MM.1S (cell line): ENCODE measurements around the gene BACH2.
"Not testable (repeated sequence)": the region's sequence is repeated elsewhere in the genome, so short reads cannot be mapped to it uniquely, and the experiment has no call there.

Source experiments
- EZH2 ChIP-seq: fragments of 300-600 bp; sonication (generic); optimal IDR thresholded peaks from 2 replicates; pipeline ENCODE3; 2017; ENCODE audit warnings: low read depth, mild to moderate bottlenecking, antibody characterized with exemption, low read length, mixed read lengths
- TF ChIP-seq, protein P1 (sequence below): fragments of 300-600 bp; sonication (generic); IDR thresholded peaks from 2 replicates; pipeline ENCODE4 v1.5.1; 2016; ENCODE audit warnings: antibody characterized with exemption, low read length, mixed read lengths

DNA sequence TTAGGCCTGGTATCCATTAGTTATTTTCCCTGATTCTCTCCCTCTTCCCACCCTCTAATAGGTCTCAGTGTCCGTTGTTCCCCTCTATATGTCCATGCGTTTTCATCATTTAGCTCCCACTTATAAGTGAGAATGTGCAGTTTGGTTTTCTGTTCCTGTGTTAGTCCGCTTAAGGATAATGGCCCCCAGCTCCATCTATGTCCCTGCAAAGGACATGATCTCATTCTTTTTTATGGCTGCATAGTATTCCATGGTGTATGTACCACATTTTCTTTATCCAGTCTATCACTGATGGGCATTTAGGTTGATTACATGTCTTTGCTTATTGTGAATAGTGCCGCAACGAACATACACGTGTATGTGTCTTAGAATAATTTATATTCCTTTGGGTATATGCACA lies 14.4 kb downstream of the BACH2 start:
- TF ChIP-seq EZH2, result not testable (repeated sequence)
- TF ChIP-seq, protein P1, sequence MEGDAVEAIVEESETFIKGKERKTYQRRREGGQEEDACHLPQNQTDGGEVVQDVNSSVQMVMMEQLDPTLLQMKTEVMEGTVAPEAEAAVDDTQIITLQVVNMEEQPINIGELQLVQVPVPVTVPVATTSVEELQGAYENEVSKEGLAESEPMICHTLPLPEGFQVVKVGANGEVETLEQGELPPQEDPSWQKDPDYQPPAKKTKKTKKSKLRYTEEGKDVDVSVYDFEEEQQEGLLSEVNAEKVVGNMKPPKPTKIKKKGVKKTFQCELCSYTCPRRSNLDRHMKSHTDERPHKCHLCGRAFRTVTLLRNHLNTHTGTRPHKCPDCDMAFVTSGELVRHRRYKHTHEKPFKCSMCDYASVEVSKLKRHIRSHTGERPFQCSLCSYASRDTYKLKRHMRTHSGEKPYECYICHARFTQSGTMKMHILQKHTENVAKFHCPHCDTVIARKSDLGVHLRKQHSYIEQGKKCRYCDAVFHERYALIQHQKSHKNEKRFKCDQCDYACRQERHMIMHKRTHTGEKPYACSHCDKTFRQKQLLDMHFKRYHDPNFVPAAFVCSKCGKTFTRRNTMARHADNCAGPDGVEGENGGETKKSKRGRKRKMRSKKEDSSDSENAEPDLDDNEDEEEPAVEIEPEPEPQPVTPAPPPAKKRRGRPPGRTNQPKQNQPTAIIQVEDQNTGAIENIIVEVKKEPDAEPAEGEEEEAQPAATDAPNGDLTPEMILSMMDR, result not testable (repeated sequence)
